Astrocyte (in vitro differentiated cells and primary cell): ENCODE data around the gene RPGRIP1L.

Experiments used
- CTCF ChIP-seq: IDR thresholded peaks from 2 replicates; pipeline ENCODE4 v1.5.1; 2011; ENCODE audit warnings: low read depth, mild to moderate bottlenecking, inconsistent platforms, low read length, moderate library complexity; ENCODE audit not compliant: insufficient read depth
- EZH2 ChIP-seq: IDR thresholded peaks from 2 replicates; pipeline ENCODE4 v1.6.1; 2012; ENCODE audit warnings: mild to moderate bottlenecking, low read length, inconsistent platforms; ENCODE audit not compliant: insufficient read depth

GRCh38 chr16:53576904-53577303 is 126.8 kb downstream of the RPGRIP1L start:
- TF ChIP-seq CTCF, result no peak
- no peak for TF ChIP-seq EZH2
